Endothelial cell (in vitro differentiated cells): ENCODE results near the gene CSRP1. TPM values are rescaled to one million over a fixed set of nuclear protein-coding genes. Genes with fewer than 3 reads are reported as not detected.
A peak's percentile ranks its signal among the peaks of the same experiment; 100 is the strongest.

Experiments
- DNase-seq: peaks from one replicate; pipeline ENCODE4 v3.0.0; 2021; ENCODE audit warnings: low spot score
- H3K27ac Mint-ChIP-seq: one replicate; pipeline ENCODE4 v1.8.0; 2021; ENCODE audit warnings: mixed read lengths, inconsistent platforms; ENCODE audit not compliant: unreplicated experiment
- H3K27me3 Mint-ChIP-seq: one replicate; pipeline ENCODE4 v1.8.0; 2021; ENCODE audit warnings: mild to moderate bottlenecking, moderate library complexity, mixed read lengths, inconsistent platforms; ENCODE audit not compliant: unreplicated experiment
- H3K36me3 Mint-ChIP-seq: one replicate; pipeline ENCODE4 v1.8.0; 2021; ENCODE audit warnings: mild to moderate bottlenecking, low read depth, mixed read lengths, inconsistent platforms; ENCODE audit not compliant: unreplicated experiment
- H3K4me1 Mint-ChIP-seq: one replicate; pipeline ENCODE4 v1.8.0; 2021; ENCODE audit warnings: mild to moderate bottlenecking, mixed read lengths, inconsistent platforms; ENCODE audit not compliant: unreplicated experiment
- H3K4me3 Mint-ChIP-seq: one replicate; pipeline ENCODE4 v1.8.0; 2021; ENCODE audit warnings: mild to moderate bottlenecking, mixed read lengths, inconsistent platforms; ENCODE audit not compliant: unreplicated experiment
- H3K9me3 Mint-ChIP-seq: one replicate; pipeline ENCODE4 v1.8.0; 2021; ENCODE audit warnings: mixed read lengths, inconsistent platforms; ENCODE audit not compliant: unreplicated experiment
- CTCF ChIP-seq: fragments of 200-600 bp; sonication (generic); IDR thresholded peaks from one replicate; pipeline ENCODE4 v1.5.0; 2021; ENCODE audit warnings: antibody characterized with exemption; ENCODE audit not compliant: unreplicated experiment
- total RNA-seq: library from RNA; stranded (reverse); fragmentation: NEBNext Ultra II Directional; extraction: Animal tissue kit (Norgen Biotek cat#: 25700); gene quantifications from one replicate; pipeline ENCODE4 v1.2.1, GENCODE V29; 2021; ENCODE audit not compliant: unreplicated experiment

CSRP1 gene
- total RNA-seq, 1 donor from 2014 or later, result 111 TPM

- no peak overlapping the region for H3K27ac Mint-ChIP-seq
- H3K27me3 Mint-ChIP-seq, result peaks cover 12% of the 10 kb centered on the region
- no peak for TF ChIP-seq CTCF
- no peak overlapping the region for H3K4me3 Mint-ChIP-seq
- H3K36me3 Mint-ChIP-seq, result peaks cover 26% of the 10 kb centered on the region
- peaks cover 64% of the 10 kb centered on the region for H3K4me1 Mint-ChIP-seq
- no peak for DNase-seq
- no peaks in the 10 kb centered on the region for H3K9me3 Mint-ChIP-seq
Measured at GRCh38 chr1:201488830-201489589, 17.9 kb downstream of the CSRP1 start.

- H3K27ac Mint-ChIP-seq, result peak overlapping the region; percentile 65
- TF ChIP-seq CTCF, result no peak
- no peak for DNase-seq
- H3K9me3 Mint-ChIP-seq, result no peaks in the 10 kb centered on the region
- H3K4me3 Mint-ChIP-seq, result peak overlapping the region; percentile 33
- peaks cover 68% of the 10 kb centered on the region for H3K4me1 Mint-ChIP-seq
- H3K36me3 Mint-ChIP-seq, result peaks cover 21% of the 10 kb centered on the region
- peaks cover 10% of the 10 kb centered on the region for H3K27me3 Mint-ChIP-seq
Measured at GRCh38 chr1:201487742-201488141, 19.2 kb downstream of the CSRP1 start.

- peaks cover 60% of the 10 kb centered on the region for H3K4me1 Mint-ChIP-seq
Measured at GRCh38 chr1:201486187-201486586, 20.7 kb downstream of the CSRP1 start.

GRCh38 chr1:201485184-201485774 lies 21.6 kb downstream of the CSRP1 start:
- H3K27ac Mint-ChIP-seq, result peak overlapping the region; percentile 97
- peaks cover 57% of the 10 kb centered on the region for H3K4me1 Mint-ChIP-seq
- TF ChIP-seq CTCF, result no peak
- no peaks in the 10 kb centered on the region for H3K9me3 Mint-ChIP-seq
- H3K27me3 Mint-ChIP-seq, result peaks cover 15% of the 10 kb centered on the region
- no peak for DNase-seq
- H3K36me3 Mint-ChIP-seq, result peaks cover 21% of the 10 kb centered on the region
- no peak overlapping the region for H3K4me3 Mint-ChIP-seq

More at GRCh38 chr1:201486187-201486586, 20.7 kb downstream of the CSRP1 start:
- H3K36me3 Mint-ChIP-seq, result peaks cover 21% of the 10 kb centered on the region
- TF ChIP-seq CTCF, result no peak
- H3K9me3 Mint-ChIP-seq, result no peaks in the 10 kb centered on the region
- peak; percentile 55 for DNase-seq
- no peak overlapping the region for H3K4me3 Mint-ChIP-seq
- peaks cover 11% of the 10 kb centered on the region for H3K27me3 Mint-ChIP-seq
- peak overlapping the region; percentile 97 for H3K27ac Mint-ChIP-seq

- H3K4me3 Mint-ChIP-seq, result peak overlapping the region; percentile 22
- H3K36me3 Mint-ChIP-seq, result peaks cover 13% of the 10 kb centered on the region
- peaks cover 13% of the 10 kb centered on the region for H3K27me3 Mint-ChIP-seq
- H3K27ac Mint-ChIP-seq, result peak overlapping the region; percentile 48
- peaks cover 47% of the 10 kb centered on the region for H3K4me1 Mint-ChIP-seq
- H3K9me3 Mint-ChIP-seq, result no peaks in the 10 kb centered on the region
- TF ChIP-seq CTCF, result no peak
- DNase-seq, result no peak
Measured at GRCh38 chr1:201483373-201483949, 23.5 kb downstream of the CSRP1 start.
